ENCODE measurements around the gene HOXA11.

HOXA11 gene

DNA sequence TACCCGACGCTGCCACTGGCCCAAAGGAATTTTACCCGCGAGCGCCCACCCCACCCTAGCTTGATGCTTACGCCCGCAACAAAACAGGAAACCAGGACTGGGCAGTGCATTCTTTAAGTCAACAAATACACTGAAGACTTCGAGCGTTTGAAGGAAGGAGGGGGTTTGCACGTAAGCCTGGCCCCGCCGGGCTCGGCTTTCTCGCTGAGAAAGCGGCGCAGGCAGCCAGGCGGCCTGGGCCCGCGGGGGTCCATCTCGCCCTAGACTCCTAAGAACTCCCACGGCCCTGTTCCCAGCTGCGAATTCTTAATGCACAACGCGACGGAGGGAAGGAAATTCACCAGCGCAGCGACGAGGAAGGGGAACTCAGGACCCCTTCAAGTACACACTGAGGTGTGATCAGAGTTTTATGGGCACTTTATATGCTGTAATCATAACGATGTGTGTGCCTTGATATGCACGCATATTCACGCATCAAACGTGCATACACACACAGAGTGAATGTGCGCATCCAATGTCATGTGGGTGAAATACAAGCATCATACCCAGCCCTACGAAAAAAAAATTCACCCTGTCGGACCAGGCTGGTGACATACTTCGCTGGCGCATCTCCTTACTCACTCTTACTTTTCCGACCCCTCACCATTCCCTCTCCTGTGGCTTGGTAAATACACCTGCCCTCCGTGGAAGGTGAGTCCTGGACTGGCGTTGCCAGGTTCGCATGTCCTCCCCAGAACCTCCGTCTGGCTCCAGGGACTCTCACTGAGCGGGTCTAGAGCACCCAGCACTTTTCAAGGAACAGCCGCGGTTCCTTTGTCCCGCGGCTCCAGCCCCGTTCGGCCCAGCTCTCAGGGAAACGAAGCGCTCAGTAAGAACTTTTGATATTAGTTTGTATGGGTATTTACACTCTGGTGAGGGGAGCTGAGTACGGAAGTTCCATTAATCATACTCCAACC, 20.6 kb upstream of the HOXA11 start:
- DNase-seq, result no peak

DNA sequence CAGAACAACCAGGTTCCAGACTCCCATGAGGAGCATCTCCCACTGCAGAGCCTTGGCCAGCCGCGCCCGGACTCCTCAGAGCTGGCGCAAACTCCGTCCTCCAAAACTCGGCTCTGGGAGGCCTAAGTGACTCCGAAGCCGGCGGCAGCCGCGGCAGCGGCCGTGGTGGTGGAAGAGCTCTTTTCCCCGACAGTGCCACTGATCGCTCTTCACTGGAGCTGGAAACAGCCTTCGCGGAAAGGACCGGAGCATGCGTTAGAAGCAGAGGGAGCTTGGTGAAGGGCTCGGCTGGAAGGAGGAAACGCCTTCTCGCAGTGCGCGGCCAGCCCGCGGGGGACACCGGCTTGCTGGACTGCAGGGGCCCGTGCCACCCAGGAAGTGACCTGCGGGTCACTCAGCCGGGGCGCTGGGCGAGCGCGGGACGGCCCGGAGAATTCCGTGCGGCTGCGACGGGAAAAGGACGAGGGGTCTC, 19.9 kb upstream of the HOXA11 start:
- no peak for DNase-seq

DNA sequence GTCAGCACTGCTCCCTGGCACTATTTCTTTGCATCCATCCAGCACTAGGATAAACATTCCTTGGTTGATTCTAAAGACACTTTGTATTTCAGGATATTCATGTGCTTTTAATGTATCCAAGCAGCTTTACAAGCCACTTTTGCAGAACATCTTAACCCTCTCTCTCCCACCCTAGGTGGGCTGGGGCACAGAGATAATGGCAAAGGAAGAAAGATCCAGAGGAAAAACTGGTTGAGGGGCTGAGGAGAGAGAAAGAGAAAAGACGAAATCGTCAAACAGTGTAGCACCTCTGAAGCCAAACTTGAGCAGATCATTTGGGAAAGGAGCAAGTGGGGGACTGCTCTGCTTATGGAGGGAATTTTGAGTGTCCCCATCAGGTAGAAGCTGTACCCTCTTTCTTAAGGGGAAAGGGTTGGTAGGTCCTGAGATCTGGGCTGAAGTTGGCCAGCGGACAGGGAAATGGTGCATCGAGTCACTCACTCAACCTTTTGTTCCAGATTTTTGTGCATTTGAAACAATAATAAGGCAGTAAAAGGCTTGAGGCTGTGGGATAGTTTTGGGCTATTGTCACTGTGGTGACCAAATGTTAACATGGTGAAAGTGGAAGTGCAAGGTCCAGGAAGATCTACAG, 19.0 kb upstream of the HOXA11 start:
- no peak for DNase-seq

GRCh38 chr7:27203365-27203953, 18.4 kb upstream of the HOXA11 start:
- DNase-seq, result no peak

GRCh38 chr7:27202862-27203134, 17.8 kb upstream of the HOXA11 start:
- DNase-seq, result no peak

GRCh38 chr7:27202018-27202861, 17.2 kb upstream of the HOXA11 start:
- no peak for DNase-seq

- no peak for DNase-seq
Measured at GRCh38 chr7:27201580-27202017, 16.6 kb upstream of the HOXA11 start.

GRCh38 chr7:27200761-27201579, 15.9 kb upstream of the HOXA11 start:
- DNase-seq, result no peak

- no peak for DNase-seq
Measured at GRCh38 chr7:27199849-27200760, 15.1 kb upstream of the HOXA11 start, which contains the start of gene HOXA13. Gene HOXA13, minus strand, starts transcription at chr7:27200091. Its CDS starts 14 bp downstream, at chr7:27200077.

DNA sequence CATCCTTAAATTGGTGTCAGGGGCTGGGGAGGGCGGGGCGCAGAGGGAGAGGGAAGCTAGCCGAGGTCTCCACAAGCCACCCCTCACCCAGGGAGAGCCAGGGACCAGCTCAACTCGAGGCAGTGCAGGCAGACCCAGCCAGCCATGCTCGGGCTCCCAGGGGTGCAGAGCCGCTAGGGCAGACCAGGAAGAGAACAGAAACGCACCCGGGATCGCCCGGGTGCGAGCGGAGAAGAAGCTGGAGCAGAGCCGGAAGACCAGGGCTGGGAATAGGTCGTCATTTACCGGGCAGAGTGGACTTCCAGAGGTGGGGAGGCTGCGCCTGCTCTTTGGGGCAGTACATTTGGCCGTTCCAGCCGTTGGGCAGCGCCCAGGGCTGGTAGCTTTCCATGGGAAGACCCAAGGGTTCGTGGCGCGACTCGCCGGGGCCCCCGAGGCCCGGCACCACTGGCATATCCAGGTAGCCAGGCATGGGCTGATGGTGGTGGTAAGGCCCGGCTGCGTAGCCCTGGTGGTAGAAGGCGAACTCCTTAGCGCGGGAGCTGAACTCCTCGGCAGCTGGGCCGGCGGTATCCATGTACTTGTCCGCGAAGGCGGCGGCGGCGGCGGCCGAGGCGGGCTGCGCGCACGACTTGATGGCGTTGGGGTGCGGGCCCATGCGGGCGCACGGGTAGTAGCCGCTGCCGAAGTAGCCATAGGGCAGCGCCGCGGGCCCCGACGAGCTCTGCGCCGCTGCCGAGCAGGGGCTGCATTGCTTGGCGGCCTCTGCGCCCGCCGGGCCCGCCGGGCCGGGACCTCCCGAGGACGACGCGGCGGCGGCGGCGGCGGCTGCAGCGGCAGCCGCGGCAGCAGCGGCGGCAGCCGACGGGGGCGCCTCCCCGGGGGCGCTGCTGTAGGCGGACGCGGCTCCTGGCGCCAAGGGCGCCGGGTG, 14.1 kb upstream of the HOXA11 start:
- DNase-seq, result no peak

DNA sequence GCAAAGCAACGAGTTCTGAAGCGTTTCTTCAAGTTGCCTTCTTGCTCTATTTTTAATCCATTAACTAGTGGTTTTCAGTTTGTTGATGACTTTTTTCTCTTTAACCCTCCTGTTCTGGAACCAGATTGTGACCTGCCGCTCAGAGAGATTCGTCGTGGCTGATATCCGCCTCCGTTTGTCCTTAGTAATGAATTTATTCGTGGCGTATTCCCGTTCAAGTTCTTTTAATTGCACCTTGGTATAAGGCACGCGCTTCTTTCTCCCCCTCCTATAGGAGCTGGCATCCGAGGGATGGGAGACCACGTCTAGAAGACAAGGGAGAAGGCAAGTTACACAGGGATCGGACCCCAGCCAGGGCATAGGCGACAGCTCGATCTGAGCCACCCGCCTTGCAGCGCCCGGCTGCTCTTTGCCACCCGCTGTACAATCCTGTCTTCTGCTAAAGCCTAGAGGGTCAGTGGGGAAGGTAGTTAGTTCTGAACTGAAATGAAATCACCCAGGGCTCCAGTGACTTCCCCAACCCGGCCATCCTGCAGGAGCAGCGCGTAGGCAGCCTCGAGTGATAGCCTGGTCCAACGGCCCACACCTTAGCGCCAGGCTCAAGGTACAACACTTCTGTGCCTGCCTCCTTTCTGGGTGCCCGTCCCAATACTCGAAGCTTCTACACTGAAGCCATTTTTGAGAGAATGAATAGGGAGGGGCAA, 13.3 kb upstream of the HOXA11 start:
- no peak for DNase-seq

DNA sequence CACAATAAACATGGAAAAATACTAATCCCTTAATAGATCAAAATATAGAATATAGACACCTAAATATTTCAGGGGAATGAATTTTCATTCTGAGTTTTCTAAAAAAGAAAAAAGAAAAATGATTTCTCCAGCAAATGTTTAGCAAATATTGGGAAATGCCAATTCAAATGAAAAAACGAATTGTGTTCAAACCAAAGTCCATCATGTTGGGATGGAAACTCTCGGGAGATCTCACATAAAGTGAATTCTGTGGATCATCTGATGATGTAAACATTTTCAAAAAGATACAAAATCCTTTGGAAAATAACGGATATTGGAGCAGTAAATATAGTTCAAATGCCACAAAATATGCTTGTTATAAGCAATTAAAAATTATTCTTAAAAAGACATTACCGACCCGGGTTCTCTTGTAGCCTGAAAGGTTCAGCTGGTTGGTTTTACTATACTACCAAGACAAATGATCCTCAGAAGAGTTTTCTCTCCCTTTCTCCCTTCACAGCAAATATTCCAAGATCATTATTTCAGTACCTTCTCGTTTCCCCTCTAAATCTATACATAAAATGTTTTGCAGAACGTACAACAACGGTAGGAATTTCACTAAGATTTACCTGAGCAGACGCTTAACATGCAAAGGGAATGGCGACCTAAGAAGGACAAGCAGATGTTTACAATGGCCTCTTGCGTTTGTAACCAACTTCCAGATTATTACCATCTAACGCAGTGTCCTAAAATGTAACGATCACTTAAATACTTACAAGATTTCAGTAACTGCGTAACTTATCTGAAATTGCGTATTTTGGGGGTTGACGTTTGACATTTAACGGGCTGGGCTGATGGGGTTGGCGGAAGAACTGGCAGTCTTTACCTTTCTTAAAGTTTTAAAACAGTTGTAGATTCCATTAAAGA, 12.4 kb upstream of the HOXA11 start:
- no peak for DNase-seq

GRCh38 chr7:27196287-27196767, 11.3 kb upstream of the HOXA11 start:
- peak; percentile 77 for DNase-seq

DNA sequence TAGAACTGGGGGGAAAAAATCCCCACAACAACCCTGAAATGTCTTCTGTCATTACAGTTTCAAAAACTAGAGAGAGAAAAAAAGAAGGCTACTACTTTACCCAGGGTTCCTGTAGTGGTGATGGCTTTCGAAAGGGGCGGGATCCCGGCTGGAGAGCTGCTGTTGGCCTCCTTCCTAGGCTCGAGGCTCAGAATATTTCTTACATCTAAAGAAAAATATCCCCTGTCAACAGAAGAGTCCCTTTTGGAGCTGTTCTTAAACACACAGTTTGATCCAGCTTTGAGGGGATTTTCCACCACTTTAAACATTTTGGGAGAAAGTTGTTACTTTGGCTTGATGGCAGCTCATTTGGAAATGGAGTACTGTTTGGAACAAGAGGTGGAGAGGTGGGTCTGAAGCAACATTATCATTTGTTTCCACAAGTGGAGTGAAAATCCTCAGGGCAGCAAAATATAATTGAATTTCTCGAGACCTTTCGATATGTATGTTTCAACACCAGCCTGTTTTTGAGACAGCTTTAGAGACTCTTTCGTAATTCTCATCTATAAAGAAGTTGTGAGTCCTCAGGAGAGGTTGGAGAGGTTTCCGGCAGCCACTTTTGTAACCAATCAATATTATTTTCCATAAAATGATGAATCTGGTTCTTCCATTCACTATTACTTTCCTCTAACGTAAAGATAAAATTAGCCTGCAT, 9.8 kb upstream of the HOXA11 start:
- DNase-seq, result no peak

- DNase-seq, result no peak
Measured at GRCh38 chr7:27194002-27194352, 8.9 kb upstream of the HOXA11 start.

DNA sequence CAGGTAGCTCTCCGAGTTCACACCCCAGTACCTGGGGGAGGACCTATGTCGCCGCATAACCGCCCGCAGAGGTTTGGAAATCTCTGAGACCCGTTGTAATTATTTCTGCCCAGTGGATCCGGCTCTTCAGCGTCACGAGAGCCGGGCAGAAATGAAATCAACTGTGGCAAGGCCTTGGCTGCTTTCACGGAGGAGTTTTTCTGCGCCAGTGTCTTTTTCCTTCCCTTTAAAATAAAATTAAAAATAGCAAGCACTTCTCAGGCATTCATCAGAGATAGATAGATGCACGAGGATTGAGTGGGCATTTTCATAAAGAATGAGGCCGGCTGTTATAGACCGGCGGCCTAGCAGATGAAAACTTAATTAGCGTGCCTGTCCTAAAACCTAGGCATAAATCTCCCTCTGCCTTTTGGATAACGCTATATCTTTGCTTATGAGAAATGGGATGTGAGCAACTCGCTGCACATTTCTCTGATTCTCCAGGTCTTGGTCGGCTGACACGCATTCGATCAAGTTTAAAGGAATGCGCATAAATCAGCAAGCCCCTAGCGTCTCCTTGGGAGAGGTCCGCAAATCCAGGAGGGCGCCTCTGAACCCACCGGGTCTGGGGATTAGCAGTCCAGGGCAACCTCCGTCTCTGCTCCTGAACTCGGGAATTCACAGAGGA, 8.4 kb upstream of the HOXA11 start:
- no peak for DNase-seq

Measured in activated CD4-positive, alpha-beta T cell treated with anti-CD3 and anti-CD28 coated beads, Interleukin-10, Interleukin-2, amounts not matched to agents 100 ng/mL and 50 ng/mL, durations not matched to agents 16 hours and 8 hours (primary cell).